Neural cell (in vitro differentiated cells): Measurements from ENCODE around the gene METTL1. TPM values are rescaled to one million over a fixed set of nuclear protein-coding genes. Genes with fewer than 3 reads are reported as not detected.

Experiments
- H2AFZ ChIP-seq: fragments of 200-600, 300-800 bp; sonication (generic), shearing (Covaris generic); 2 replicates; pipeline ENCODE4 v1.6.0; 2014; ENCODE audit warnings: low read depth, mild to moderate bottlenecking, antibody characterized with exemption, low read length, moderate library complexity
- H3F3A ChIP-seq: fragments of 200-600 bp; shearing (Covaris generic); 2 replicates; pipeline ENCODE4 v1.6.1; 2016; ENCODE audit warnings: mild to moderate bottlenecking, moderate library complexity, mixed read lengths, antibody characterized with exemption, low read length; ENCODE audit not compliant: insufficient read depth, poor library complexity, severe bottlenecking
- H3K27ac ChIP-seq: fragments of 200-600, 300-800 bp; sonication (generic), shearing (Covaris generic); 2 replicates; pipeline ENCODE4 v1.5.1; 2014; ENCODE audit warnings: mild to moderate bottlenecking, low read length, moderate library complexity
- H3K27me3 ChIP-seq: fragments of 300-800, 200-600 bp; sonication (generic), shearing (Covaris generic); 2 replicates; pipeline ENCODE4 v1.6.0; 2014; ENCODE audit warnings: mild to moderate bottlenecking, low read depth, low read length, moderate library complexity; ENCODE audit not compliant: insufficient read depth
- H3K36me3 ChIP-seq: fragments of 300-800, 200-600 bp; sonication (generic), shearing (Covaris generic); 2 replicates; pipeline ENCODE4 v1.5.1; 2014; ENCODE audit warnings: mild to moderate bottlenecking, antibody characterized with exemption, low read length, moderate library complexity; ENCODE audit not compliant: insufficient read depth
- H3K4me2 ChIP-seq: fragments of 300-800, 200-600 bp; sonication (generic), shearing (Covaris generic); 2 replicates; pipeline ENCODE4 v1.6.0; 2014; ENCODE audit warnings: mild to moderate bottlenecking, low read length
- H3K4me3 ChIP-seq: fragments of 300-800, 200-600 bp; sonication (generic), shearing (Covaris generic); 2 replicates; pipeline ENCODE4 v1.5.1; 2014; ENCODE audit warnings: mild to moderate bottlenecking, low read length, moderate library complexity
- H3K79me2 ChIP-seq: fragments of 200-600 bp; shearing (Covaris generic); replicated peaks from 2 replicates; pipeline ENCODE4 v1.6.0; 2014; ENCODE audit warnings: mild to moderate bottlenecking, low read length, moderate library complexity; ENCODE audit not compliant: insufficient read depth
- H3K9ac ChIP-seq: fragments of 300-800, 200-600 bp; sonication (generic), shearing (Covaris generic); 2 replicates; pipeline ENCODE4 v1.6.1; 2016; ENCODE audit warnings: mild to moderate bottlenecking, low read length, mixed read lengths
- H3K9me2 ChIP-seq: fragments of 200-600 bp; shearing (Covaris generic); 2 replicates; pipeline ENCODE4 v1.6.1; 2016; ENCODE audit warnings: mild to moderate bottlenecking, low read length, mixed read lengths; ENCODE audit not compliant: insufficient read depth
- H3K9me3 ChIP-seq: fragments of 200-600, 300-800 bp; sonication (generic), shearing (Covaris generic); 2 replicates; pipeline ENCODE4 v1.6.1; 2016; ENCODE audit warnings: mild to moderate bottlenecking, mixed run types, low read length, moderate library complexity, mixed read lengths
- H4K20me1 ChIP-seq: fragments of 200-600 bp; shearing (Covaris generic); 2 replicates; pipeline ENCODE4 v1.6.1; 2016; ENCODE audit warnings: mild to moderate bottlenecking, mixed run types; ENCODE audit not compliant: insufficient read depth
- EP300 ChIP-seq: fragments of 450-650 bp; conservative IDR thresholded peaks from 2 replicates; pipeline ENCODE4 v1.6.1; 2014; ENCODE audit warnings: antibody characterized with exemption, mild to moderate bottlenecking, moderate library complexity; ENCODE audit not compliant: poor library complexity, severe bottlenecking
- MXI1 ChIP-seq: fragments of 450-650 bp; conservative IDR thresholded peaks from 2 replicates; pipeline ENCODE4 v1.6.1; 2014; ENCODE audit warnings: antibody characterized with exemption, mild to moderate bottlenecking; ENCODE audit not compliant: poor library complexity, severe bottlenecking
- POLR2AphosphoS5 ChIP-seq: IDR thresholded peaks from 2 replicates; pipeline ENCODE4 v1.6.1; 2012
- SMC3 ChIP-seq: fragments of 450-650 bp; conservative IDR thresholded peaks from 2 replicates; pipeline ENCODE4 v1.6.1; 2014; ENCODE audit warnings: antibody characterized with exemption, mild to moderate bottlenecking, moderate library complexity; ENCODE audit not compliant: poor library complexity
- TAF1 ChIP-seq: IDR thresholded peaks from 2 replicates; pipeline ENCODE4 v1.6.1; 2012; ENCODE audit warnings: low read depth
- polyA plus RNA-seq: library from polyadenylated mRNA; depleted of rRNA; stranded (reverse); fragments of >200 nt; gene quantifications from 2 replicates; pipeline ENCODE4 v1.2.3, GENCODE V29; 2014
- small RNA-seq, 3 experiments: library from RNA; depleted of rRNA; stranded (forward); fragments of <200 nt; gene quantifications; one replicate each; pipeline ENCODE3, GENCODE V24; 2012

Gene METTL1
- polyA plus RNA-seq, 1 donor from 2014 or later = 1.9 TPM

GRCh38 chr12:57718641-57719528 lies 53.0 kb downstream of the METTL1 start:
- H3K9ac ChIP-seq = no peak overlapping the region
- no peaks in the 10 kb centered on the region for H4K20me1 ChIP-seq
- no peak overlapping the region for H3K27ac ChIP-seq
- H3K4me3 ChIP-seq = no peak overlapping the region
- H2AFZ ChIP-seq = no peak overlapping the region
- H3K9me3 ChIP-seq = no peaks in the 10 kb centered on the region
- no peaks in the 10 kb centered on the region for H3K9me2 ChIP-seq
- H3F3A ChIP-seq = no peaks in the 10 kb centered on the region
- no peak for TF ChIP-seq TAF1
- TF ChIP-seq EP300 = no peak
- no peak for TF ChIP-seq SMC3
- no peak for TF ChIP-seq MXI1
- no peak for TF ChIP-seq POLR2AphosphoS5
- H3K4me2 ChIP-seq = no peak overlapping the region
- no peaks in the 10 kb centered on the region for H3K36me3 ChIP-seq
- H3K27me3 ChIP-seq = no peaks in the 10 kb centered on the region
- H3K79me2 ChIP-seq = no peaks in the 10 kb centered on the region

Small RNAs within 50 kb of the gene (small RNA-seq; reads per million reads assigned to genes)
- gene RNU6-1083P = 0 reads per million in 3 experiments

Other genes with a start within 250 kb of the METTL1 start
- gene MBD6, start 249.3 kb downstream of the METTL1 start, polyA plus RNA-seq = 2.1 and 6.2 TPM in 2 replicates
- gene DCTN2, start 224.9 kb downstream of the METTL1 start, polyA plus RNA-seq = 351 and 369 TPM in 2 replicates
- 58.8 and 67.5 TPM in 2 replicates for gene KIF5A, start 222.1 kb downstream of the METTL1 start, polyA plus RNA-seq
- gene PIP4K2C, start 180.9 kb downstream of the METTL1 start, polyA plus RNA-seq = 22.1 and 31.0 TPM in 2 replicates
- 141 and 163 TPM in 2 replicates for gene DTX3, start 167.3 kb downstream of the METTL1 start, polyA plus RNA-seq
- gene ARHGEF25, start 160.7 kb downstream of the METTL1 start, polyA plus RNA-seq = 12.9 and 18.8 TPM in 2 replicates
- 99.9 and 152 TPM in 2 replicates for gene B4GALNT1, start 138.9 kb downstream of the METTL1 start, polyA plus RNA-seq
- gene OS9, start 78.0 kb downstream of the METTL1 start, polyA plus RNA-seq = 223 and 248 TPM in 2 replicates
- 19.3 and 24.9 TPM in 2 replicates for gene AGAP2, start 33.4 kb downstream of the METTL1 start, polyA plus RNA-seq
- 78.1 and 85.3 TPM in 2 replicates for gene TSPAN31, start 27.1 kb downstream of the METTL1 start, polyA plus RNA-seq
- gene CDK4, start 19.8 kb downstream of the METTL1 start, polyA plus RNA-seq = 81.3 and 104 TPM in 2 replicates
- gene MARCHF9, start 17.0 kb downstream of the METTL1 start, polyA plus RNA-seq = 34.5 and 47.8 TPM in 2 replicates
- gene CYP27B1, start 5.0 kb downstream of the METTL1 start, polyA plus RNA-seq = 0.86 and 1.4 TPM in 2 replicates
- 1.6 and 2.0 TPM in 2 replicates for gene EEF1AKMT3, start 509 bp upstream of the METTL1 start, polyA plus RNA-seq
- 30.2 and 37.8 TPM in 2 replicates for gene TSFM, start 10.7 kb upstream of the METTL1 start, polyA plus RNA-seq
- 2.7 and 4.9 TPM in 2 replicates for gene AVIL, start 46.6 kb upstream of the METTL1 start, polyA plus RNA-seq
- 22.7 and 23.6 TPM in 2 replicates for gene CTDSP2, start 74.6 kb upstream of the METTL1 start, polyA plus RNA-seq
- gene ATP23, start 169.5 kb upstream of the METTL1 start, polyA plus RNA-seq = 5.7 and 13.3 TPM in 2 replicates